ENCODE data around the gene LRRC59.

GRCh38 chr17:50437409-50437808 is 40.1 kb upstream of the LRRC59 start:
- TF ChIP-seq CTCF (IDR thresholded peaks at IDR 0.05) (no peak), POLR2A (IDR thresholded peaks at IDR 0.05) (no peak)

Measured in transverse colon (tissue), 3 donors.